Smooth muscle cell (in vitro differentiated cells): Measurements from ENCODE around the gene DYNC2LI1. TPM values are rescaled to one million over a fixed set of nuclear protein-coding genes. Genes with fewer than 3 reads are reported as not detected.

Source experiments
- DNase-seq: peaks from one replicate; lab custom pipeline; 2025; ENCODE audit not compliant: unreplicated experiment; lab: John Stamatoyannopoulos, UW
- H2AFZ ChIP-seq: fragments of 200-600 bp; sonication (generic); 2 replicates; pipeline ENCODE4 v1.6.0; 2016; ENCODE audit warnings: antibody characterized with exemption, low read depth, mild to moderate bottlenecking
- H3F3A ChIP-seq: fragments of 200-600 bp; sonication (generic); 2 replicates; pipeline ENCODE4 v1.6.0; 2017; ENCODE audit warnings: antibody characterized with exemption, low read depth
- H3K27ac ChIP-seq: fragments of 200-600 bp; sonication (generic); 2 replicates; pipeline ENCODE4 v1.5.1; 2016; ENCODE audit warnings: low read depth, mild to moderate bottlenecking
- H3K27me3 ChIP-seq: fragments of 200-600 bp; sonication (generic); 2 replicates; pipeline ENCODE4 v1.6.1; 2016; ENCODE audit warnings: low read depth, mild to moderate bottlenecking
- H3K36me3 ChIP-seq: fragments of 200-600 bp; sonication (generic); 2 replicates; pipeline ENCODE4 v1.5.1; 2016; ENCODE audit warnings: low read depth
- H3K4me1 ChIP-seq: fragments of 200-600 bp; sonication (generic); 2 replicates; pipeline ENCODE4 v1.5.1; 2016; ENCODE audit warnings: low read depth
- H3K4me2 ChIP-seq: fragments of 200-600 bp; sonication (generic); 2 replicates; pipeline ENCODE4 v1.6.0; 2016; ENCODE audit warnings: mild to moderate bottlenecking
- H3K4me3 ChIP-seq: fragments of 200-600 bp; sonication (generic); 2 replicates; pipeline ENCODE4 v1.5.1; 2016; ENCODE audit warnings: mild to moderate bottlenecking
- H3K79me2 ChIP-seq: fragments of 200-600 bp; sonication (generic); 2 replicates; pipeline ENCODE4 v1.6.0; 2016; ENCODE audit warnings: low read depth, mild to moderate bottlenecking
- H3K9ac ChIP-seq: fragments of 200-600 bp; sonication (generic); 2 replicates; pipeline ENCODE4 v1.6.0; 2016; ENCODE audit warnings: low read depth
- H3K9me3 ChIP-seq: fragments of 200-600 bp; sonication (generic); replicated peaks from 2 replicates; pipeline ENCODE4 v1.5.1; 2016; ENCODE audit warnings: low read depth
- H4K20me1 ChIP-seq: fragments of 200-600 bp; sonication (generic); 2 replicates; pipeline ENCODE4 v1.6.0; 2016; ENCODE audit warnings: low read depth
- WGBS: methylation state at CpG from one replicate; pipeline ENCODE4 v1.1.7; 2016; ENCODE audit warnings: low lambda C conversion rate; 5-methylcytosine and 5-hydroxymethylcytosine counted together
- polyA plus RNA-seq: library from polyadenylated mRNA; unstranded; fragments of >200 nt; fragmentation: Nextera tagmentation; extraction: Ambion mirVana; gene quantifications from 2 replicates; pipeline ENCODE4 v1.2.1, GENCODE V29; 2016
- small RNA-seq: library from RNA; depleted of rRNA; stranded (forward); fragments of <200 nt; gene quantifications from one replicate; pipeline ENCODE3, GENCODE V24; 2014
- total RNA-seq: library from RNA; depleted of rRNA; stranded (reverse); fragments of >200 nt; gene quantifications from 2 replicates; pipeline ENCODE4 v1.2.3, GENCODE V29; 2014
- TF ChIP-seq, protein P1 (sequence below): fragments of 200-600 bp; sonication (generic); IDR thresholded peaks from 2 replicates; pipeline ENCODE4 v1.5.1; 2017; ENCODE audit warnings: borderline replicate concordance, mild to moderate bottlenecking, antibody characterized with exemption; ENCODE audit not compliant: insufficient read depth, poor library complexity, severe bottlenecking

DYNC2LI1 gene
- total and polyA plus RNA-seq, 2 experiments from 2014 or later = 22.0 to 46.7 TPM

DNA sequence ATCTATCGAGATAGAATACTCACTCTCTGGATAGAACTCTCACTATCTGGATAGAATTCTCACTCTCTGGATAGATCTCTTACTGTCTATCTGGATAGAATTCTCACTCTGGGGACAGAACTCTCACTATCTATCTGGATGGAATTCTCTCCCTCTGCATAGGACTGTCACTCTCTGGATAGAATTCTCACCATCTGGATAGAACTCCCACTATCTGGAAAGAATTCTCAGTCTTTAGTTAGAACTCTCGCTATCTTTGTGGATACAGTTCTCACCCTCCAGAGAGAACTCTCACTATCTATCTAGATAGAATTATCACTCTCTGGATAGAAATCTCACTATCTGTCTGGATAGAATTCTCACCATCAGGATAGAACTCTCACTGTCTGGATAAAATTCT, 81.5 kb downstream of the DYNC2LI1 start:
- peaks cover 50% of the 10 kb centered on the region for H3K27me3 ChIP-seq
- H3K9ac ChIP-seq = no peak overlapping the region
- H3K79me2 ChIP-seq = no peaks in the 10 kb centered on the region
- DNase-seq = no peak
- no peaks in the 10 kb centered on the region for H3K9me3 ChIP-seq
- no peak overlapping the region for H3K4me3 ChIP-seq
- H4K20me1 ChIP-seq = no peaks in the 10 kb centered on the region
- WGBS = 84% methylated on average over 2 of the region's 2 CpGs
- H3K4me1 ChIP-seq = no peaks in the 10 kb centered on the region
- H3K27ac ChIP-seq = no peak overlapping the region
- H3K4me2 ChIP-seq = no peak overlapping the region
- TF ChIP-seq, protein P1, sequence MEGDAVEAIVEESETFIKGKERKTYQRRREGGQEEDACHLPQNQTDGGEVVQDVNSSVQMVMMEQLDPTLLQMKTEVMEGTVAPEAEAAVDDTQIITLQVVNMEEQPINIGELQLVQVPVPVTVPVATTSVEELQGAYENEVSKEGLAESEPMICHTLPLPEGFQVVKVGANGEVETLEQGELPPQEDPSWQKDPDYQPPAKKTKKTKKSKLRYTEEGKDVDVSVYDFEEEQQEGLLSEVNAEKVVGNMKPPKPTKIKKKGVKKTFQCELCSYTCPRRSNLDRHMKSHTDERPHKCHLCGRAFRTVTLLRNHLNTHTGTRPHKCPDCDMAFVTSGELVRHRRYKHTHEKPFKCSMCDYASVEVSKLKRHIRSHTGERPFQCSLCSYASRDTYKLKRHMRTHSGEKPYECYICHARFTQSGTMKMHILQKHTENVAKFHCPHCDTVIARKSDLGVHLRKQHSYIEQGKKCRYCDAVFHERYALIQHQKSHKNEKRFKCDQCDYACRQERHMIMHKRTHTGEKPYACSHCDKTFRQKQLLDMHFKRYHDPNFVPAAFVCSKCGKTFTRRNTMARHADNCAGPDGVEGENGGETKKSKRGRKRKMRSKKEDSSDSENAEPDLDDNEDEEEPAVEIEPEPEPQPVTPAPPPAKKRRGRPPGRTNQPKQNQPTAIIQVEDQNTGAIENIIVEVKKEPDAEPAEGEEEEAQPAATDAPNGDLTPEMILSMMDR = no peak
- no peaks in the 10 kb centered on the region for H3K36me3 ChIP-seq
- no peak overlapping the region for H2AFZ ChIP-seq
- no peaks in the 10 kb centered on the region for H3F3A ChIP-seq

Small RNA genes within 50 kb of the gene (small RNA-seq; reads per million reads assigned to genes)
- not detected for gene RN7SKP66

Other genes starting within 250 kb of the DYNC2LI1 start
- gene THADA, start 178.0 kb upstream of the DYNC2LI1 start, total RNA-seq = 20.9 and 21.2 TPM in 2 replicates
- 11.3 and 12.8 TPM in 2 replicates for gene THADA, start 178.0 kb upstream of the DYNC2LI1 start, polyA plus RNA-seq
- gene PLEKHH2, start 136.8 kb upstream of the DYNC2LI1 start, total RNA-seq = 2.1 and 2.6 TPM in 2 replicates
- gene PLEKHH2, start 136.8 kb upstream of the DYNC2LI1 start, polyA plus RNA-seq = 0.08 and 0.69 TPM in 2 replicates
- gene C1GALT1C1L, start 97.6 kb upstream of the DYNC2LI1 start, total RNA-seq = not detected in 2 replicates
- 0.14 and 0.30 TPM in 2 replicates for gene C1GALT1C1L, start 97.6 kb upstream of the DYNC2LI1 start, polyA plus RNA-seq
- gene ABCG5, start 64.8 kb downstream of the DYNC2LI1 start, total RNA-seq = not detected in 2 replicates
- not detected in 2 replicates for gene ABCG5, start 64.8 kb downstream of the DYNC2LI1 start, polyA plus RNA-seq
- not detected in 2 replicates for gene ABCG8, start 64.9 kb downstream of the DYNC2LI1 start, total RNA-seq
- gene ABCG8, start 64.9 kb downstream of the DYNC2LI1 start, polyA plus RNA-seq = not detected in 2 replicates
- 45.6 and 68.4 TPM in 2 replicates for gene LRPPRC, start 221.9 kb downstream of the DYNC2LI1 start, total RNA-seq
- 19.9 and 22.4 TPM in 2 replicates for gene LRPPRC, start 221.9 kb downstream of the DYNC2LI1 start, polyA plus RNA-seq